IPS-18c (cell line): Measurements from ENCODE around the gene CABLES1.
A peak's percentile ranks its signal among the peaks of the same experiment; 100 is the strongest.

Source experiments
- H3K4me3 ChIP-seq: 2 replicates; pipeline ENCODE4 v1.7.0; 2013; ENCODE audit warnings: low read depth, mild to moderate bottlenecking, low read length, moderate library complexity; ENCODE audit not compliant: insufficient read depth
- H3K9me3 ChIP-seq: one replicate; pipeline ENCODE4 v1.6.1; 2013; ENCODE audit warnings: mild to moderate bottlenecking, low read length, moderate library complexity; ENCODE audit not compliant: control insufficient read depth, insufficient read depth

CABLES1 gene

DNA sequence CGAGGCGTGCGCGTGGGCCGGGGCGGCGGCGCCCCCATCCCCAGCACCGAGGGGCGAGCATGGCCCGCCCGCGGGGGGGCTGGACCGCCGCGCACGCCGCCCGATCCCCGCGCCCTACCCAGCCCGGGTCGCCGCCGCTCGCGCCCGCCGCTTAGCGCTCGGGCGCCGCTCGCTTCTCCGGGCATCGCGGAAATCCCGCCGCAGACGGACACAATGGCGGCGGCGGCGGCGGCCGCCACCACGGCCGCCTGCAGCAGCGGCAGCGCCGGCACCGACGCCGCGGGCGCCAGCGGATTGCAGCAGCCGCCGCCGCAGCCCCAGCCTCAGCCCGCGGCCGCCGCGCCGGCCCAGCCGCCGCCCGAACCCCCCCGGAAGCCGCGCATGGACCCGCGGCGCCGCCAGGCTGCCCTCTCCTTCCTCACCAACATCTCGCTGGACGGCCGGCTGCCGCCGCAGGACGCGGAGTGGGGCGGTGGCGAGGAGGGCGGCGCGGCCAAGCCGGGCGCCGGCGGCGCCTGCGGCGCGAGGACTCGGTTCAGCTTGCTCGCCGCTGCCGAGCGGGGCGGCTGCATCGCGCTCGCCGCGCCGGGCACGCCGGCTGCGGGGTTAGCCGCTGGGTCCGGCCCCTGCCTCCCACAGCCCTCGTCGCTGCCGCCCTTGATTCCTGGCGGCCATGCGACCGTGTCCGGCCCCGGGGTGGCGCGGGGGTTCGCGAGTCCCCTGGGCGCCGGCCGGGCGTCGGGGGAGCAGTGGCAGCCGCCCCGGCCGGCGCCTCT, 453 bp downstream of the CABLES1 start:
- peak overlapping the region; percentile 84 for H3K4me3 ChIP-seq
- H3K9me3 ChIP-seq, result no peaks in the 10 kb centered on the region

DNA sequence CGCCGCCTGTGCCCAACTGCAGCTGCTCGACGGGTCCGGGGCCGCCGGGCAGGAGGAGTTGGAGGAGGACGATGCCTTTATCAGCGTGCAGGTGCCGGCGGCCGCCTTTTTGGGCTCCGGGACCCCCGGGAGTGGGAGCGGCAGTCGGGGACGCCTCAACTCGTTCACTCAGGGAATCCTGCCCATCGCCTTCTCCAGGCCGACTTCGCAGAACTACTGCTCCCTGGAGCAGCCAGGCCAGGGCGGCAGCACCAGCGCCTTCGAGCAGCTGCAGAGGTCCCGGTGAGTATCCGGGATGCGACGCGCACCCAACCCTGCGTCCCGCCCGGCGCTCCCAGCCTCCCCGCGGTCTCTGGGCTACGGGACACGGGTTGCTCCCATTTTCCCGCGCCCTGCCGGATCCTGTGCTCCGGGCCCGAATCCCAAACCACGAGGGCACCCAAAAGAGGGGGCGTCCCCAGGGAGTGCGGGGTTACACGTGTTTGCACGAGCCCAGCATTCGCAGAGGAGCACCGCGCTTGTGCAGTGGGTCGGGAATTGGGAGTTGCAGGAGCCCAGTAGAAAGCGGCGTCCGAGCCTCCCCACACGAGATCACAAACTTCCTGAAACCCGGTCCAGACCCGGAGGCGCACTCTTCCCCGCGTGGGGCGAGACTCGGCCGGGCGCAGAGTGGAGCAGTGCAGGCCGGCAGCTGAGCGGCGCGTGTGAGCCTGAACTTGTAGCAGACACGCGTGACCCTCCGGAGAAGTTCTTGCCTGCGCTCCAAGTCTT, 1.2 kb downstream of the CABLES1 start:
- peak overlapping the region; percentile 84 for H3K4me3 ChIP-seq
- H3K9me3 ChIP-seq, result no peaks in the 10 kb centered on the region

DNA sequence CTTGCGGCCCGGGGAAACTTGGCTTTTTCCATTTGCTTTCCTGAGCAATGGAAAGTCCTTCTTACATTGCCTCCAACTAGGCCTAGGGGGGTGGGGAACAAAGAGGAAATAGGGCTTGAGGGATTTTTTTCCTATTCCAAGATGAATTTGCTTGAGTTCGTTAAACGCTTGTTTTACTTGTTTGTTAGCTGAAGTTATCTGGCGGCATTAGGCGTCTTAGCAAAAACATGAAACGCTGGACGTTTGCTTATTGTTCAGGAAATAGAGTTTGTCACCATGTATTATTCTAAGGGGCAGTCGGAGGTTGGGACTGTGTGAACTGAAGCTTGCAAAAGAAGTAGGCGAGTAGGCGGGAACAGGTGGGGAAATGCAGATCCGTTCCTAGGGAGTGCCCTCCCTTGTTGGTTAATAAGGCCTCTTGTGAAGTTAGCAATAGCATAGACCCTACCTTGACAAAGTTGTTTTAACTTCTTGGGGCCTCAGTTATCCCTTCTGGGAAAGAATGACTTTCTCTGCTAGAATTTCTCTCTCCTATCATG, 1.9 kb downstream of the CABLES1 start:
- no peaks in the 10 kb centered on the region for H3K9me3 ChIP-seq
- peak overlapping the region; percentile 84 for H3K4me3 ChIP-seq

DNA sequence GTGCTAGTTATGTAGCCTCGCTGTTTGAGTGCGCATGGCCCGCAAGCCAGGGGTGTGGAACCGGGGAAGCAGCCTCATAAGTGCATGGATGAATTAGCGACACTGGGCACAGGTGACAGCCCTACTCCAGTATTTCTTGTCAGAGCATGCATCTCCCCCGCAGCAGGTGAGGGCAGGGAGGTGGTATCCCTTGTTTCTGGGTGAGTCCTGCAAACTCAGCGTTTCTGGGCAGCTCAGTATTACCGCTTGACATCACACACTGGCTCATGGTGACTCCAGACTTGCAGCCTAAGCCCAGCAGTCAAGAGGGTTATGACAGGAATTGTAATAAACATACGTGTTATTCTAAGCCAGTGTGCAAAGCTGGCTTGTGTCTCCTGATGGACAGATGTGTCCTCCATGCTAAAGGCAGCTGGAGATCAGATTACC, 2.5 kb downstream of the CABLES1 start:
- H3K4me3 ChIP-seq, result peak overlapping the region; percentile 84
- H3K9me3 ChIP-seq, result no peaks in the 10 kb centered on the region

DNA sequence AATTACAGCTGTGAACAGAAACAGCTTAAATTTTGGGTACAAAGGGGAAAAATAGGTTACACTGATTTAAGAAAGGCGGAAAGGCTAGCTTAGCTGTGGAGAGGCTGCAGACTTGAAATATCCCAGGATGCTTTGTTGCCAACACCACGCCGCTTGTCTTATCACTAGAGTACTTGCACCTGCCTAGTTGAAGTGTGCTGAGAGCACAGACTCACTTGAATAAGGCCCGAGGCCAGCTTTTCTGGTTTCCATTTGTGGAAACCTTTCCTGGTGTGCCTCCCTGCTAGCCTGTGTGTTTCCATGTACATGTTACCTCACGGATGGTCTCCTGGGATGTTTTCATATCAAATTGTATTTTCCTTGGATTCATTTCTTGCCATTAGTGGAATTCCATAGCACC, 3.2 kb downstream of the CABLES1 start:
- Histone ChIP-seq H3K4me3 (no peak overlapping the region), H3K9me3 (no peaks in the 10 kb centered on the region)

DNA sequence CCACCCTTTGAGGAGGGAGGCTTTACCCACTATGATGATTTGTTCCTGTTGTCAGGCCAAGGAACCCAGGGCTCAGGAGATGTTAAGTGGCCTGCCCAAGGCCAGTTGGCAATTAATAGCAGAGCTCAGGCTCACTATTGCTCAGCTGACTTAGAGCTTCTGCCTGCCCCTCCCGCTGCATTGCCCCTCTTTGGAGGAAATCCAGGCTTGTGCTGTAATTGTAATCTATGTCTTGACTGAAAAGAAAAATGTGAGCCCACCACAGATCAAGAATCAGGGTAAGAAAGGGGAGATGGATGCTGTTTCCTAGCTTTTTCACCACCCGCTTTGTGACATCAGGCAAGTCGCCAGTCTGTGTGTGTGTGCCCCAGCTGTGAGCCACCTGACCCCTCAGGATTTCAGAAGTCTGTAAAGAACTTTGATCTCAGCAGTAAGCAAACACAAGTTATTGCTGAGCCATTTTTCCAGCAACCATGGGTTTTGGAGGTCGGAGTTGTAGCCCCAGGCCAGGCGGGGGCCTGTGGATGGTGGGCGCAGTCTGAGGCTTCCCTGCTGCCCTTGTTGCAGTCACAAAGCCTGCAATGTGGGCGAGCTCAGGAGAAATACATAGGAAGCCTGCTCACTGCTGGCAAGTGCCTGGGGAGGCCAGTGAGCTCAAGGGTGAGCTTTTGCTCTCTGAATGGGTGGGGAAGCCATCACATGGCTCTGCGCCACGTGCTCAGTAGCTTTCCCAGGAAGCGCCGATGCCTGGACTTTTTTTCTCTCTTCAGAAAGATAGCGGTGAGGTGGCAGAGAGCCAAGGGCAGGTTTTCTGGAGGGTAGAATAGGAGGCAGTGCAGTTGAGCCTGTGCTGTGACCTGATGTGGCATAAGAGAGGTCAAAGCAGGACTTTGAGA, 6.1 kb downstream of the CABLES1 start:
- no peak overlapping the region for H3K4me3 ChIP-seq

DNA sequence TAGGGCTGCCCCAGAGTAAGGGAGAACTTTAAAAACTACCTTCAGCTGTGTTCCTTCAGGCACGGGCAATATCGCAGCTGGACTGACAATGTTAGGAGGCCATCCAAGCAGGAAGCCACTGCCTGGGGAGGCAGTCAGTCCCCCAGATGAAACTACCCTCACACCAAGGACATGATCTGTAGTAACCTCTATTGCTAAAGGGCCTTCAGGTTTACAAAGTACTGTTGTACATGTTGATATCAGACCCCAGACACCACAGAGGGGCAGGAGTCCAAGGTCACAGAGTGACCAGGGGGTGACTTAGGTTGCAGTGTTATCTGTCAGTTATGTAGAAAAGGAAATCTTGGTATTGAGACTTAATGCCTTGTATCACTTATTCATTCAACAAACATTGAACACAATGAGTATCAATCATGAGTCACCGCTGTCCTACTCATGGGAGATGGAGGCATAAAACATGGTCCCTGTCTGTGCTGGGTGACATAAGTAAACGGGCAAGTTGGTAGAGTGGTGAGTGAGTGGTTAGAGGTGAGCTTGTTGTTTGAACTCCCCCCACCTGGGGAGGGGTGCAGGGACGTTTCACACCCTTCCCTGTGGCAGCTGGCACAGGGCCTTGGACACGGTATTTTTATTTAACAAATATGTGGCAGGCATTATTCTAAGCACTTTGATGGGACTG, 7.1 kb downstream of the CABLES1 start:
- Histone ChIP-seq H3K9me3 (no peaks in the 10 kb centered on the region), H3K4me3 (no peak overlapping the region)

More for the DNA sequence above, 6.1 kb downstream of the CABLES1 start:
- H3K9me3 ChIP-seq, result no peaks in the 10 kb centered on the region

DNA sequence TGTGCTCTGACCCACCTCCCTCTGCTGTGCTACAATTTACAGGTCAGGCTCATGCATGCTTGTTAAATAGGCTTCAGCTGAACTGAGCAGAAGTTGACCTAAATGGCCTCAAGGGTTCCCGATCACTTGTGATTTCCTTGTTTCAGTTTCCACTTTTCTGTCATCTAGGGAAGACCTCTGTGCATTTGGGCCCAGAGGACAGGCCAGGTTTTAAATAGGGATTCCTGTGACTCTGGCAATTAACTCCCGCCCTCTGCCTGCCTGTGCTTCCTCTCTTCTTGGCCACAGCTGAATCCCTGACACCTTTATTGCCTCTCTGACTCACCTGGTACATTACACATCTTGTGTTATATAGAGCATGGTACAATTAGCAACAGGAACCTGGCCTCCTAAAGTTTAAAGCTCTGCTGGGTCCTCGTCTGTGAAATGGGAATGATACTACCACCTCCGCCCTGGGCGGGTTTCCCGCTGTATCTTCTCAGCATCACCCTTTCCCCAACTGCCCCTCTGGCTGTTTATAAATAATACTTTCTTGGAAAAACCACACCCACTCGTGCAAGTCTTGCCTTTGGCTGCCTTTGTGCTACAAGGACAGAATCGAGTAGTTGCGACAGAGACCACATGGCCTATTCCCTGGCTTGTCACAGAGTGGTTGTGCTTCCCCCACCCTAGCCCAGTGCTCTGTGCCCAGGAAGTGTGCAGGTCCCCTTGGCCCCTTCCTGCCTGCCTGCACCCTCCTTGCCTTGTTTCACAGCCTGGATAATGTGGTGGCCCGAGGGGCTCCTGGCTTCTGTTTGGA, 7.9 kb downstream of the CABLES1 start:
- H3K4me3 ChIP-seq, result no peak overlapping the region
- no peaks in the 10 kb centered on the region for H3K9me3 ChIP-seq

DNA sequence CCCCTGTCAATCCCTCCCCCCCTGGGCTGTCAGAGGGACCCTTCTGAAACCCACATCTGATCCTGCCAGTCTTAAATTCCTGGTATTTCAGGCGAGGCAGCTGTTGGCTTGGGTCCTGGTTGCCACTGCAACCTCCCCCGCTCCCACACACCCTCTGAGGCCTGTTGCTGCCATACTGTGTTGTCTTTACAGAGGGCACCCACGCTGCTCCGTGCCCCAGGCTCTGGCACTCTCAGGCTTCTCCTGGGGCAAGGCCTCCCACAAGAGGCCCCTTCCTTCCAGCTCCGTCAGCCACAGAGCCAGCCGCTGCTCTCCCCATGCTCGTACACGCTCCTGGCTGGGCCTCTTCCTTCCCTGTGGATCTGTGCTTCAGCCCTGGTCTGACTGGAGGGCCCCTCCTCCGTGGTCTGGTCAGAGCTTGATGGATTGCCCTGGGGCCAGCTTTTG, 8.6 kb downstream of the CABLES1 start:
- H3K9me3 ChIP-seq, result no peaks in the 10 kb centered on the region
- no peak overlapping the region for H3K4me3 ChIP-seq

DNA sequence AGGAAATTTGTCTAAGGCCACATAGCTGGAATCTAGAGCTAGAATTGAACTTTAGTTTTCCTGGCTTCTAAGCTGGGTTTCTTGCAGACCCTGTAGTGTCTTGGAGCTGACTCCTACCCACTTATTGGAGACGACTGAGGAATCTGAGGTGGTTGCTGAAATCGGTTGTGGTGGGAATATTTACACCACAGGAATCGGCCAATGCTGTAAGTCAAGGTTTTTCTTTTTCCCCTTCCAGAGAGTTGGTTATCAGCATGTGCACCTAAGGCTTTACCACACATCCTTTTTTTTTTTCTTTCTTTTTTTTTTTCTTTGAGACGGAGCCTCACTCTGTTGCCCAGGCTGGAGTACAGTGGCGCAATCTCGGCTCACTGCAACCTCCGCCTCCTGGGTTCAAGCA, 9.4 kb downstream of the CABLES1 start:
- Histone ChIP-seq H3K9me3 (no peaks in the 10 kb centered on the region), H3K4me3 (no peak overlapping the region)

DNA sequence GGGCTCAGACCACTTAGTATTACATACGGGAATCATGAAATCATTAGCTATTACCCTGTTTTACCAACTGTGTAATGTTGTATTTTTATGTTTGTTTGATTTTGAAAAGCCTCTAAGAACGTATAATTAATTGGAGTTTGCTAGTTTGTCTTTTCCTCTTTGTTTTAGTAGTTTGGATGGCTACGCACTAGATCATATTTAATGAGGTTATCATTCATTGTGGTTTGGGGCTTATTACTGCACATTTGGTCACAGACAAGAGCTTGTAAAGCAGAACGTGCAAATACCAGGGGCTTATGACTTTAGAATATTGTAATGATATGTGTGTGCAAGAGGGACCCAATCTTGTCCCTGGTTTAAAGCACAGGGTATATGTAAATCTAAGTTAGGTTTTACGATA, 10.3 kb downstream of the CABLES1 start:
- Histone ChIP-seq H3K4me3 (no peak overlapping the region), H3K9me3 (no peaks in the 10 kb centered on the region)

DNA sequence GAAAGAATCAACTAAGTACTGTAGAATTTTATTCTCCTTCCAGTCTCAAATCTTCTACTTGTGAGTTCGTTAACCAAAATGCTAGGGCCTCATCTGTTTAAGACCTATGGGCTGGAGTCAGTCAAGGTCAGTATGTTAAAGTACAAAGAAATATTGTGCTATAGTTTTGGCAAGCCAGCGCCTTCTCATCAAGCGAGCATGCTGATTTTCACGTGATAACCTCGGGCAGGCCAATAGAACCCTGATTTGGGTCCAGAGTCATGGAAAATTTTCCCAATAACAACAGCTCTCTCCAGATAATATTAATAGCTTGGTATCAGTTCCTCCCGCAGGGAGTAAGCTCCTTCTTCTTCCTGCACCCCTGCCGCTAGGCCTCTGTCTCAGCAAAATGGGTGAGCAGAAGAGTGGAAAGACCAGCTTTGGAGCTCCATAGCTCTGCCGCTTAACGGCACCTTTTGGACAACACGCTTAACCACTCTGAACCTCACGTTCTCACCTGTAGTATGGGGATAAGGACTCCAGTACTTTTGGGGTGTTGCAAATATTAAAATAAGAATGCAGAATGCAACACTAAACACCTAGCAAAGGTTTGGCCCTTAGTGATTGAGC, 11.7 kb downstream of the CABLES1 start:
- Histone ChIP-seq H3K9me3 (no peaks in the 10 kb centered on the region), H3K4me3 (no peak overlapping the region)

DNA sequence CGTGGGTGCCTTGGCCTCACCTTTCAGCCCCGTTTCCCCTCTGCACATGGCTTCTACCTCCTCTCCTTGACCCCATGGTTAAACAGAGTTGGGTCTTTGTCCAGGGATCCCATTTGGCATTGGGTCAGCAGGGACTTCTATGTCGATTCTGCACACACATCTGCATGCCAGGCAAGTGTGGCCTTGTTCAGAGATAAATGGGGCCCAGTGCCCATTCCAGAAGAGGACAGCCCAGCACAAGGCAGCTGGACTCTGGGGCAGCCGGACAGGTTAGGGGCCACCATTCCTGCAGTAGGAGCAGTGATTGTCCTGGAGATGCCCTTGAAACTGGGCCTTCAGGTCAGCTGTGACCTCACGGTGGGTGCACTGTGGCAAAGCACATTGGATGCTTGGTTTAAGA, 13.1 kb downstream of the CABLES1 start:
- Histone ChIP-seq H3K9me3 (no peaks in the 10 kb centered on the region), H3K4me3 (no peak overlapping the region)

DNA sequence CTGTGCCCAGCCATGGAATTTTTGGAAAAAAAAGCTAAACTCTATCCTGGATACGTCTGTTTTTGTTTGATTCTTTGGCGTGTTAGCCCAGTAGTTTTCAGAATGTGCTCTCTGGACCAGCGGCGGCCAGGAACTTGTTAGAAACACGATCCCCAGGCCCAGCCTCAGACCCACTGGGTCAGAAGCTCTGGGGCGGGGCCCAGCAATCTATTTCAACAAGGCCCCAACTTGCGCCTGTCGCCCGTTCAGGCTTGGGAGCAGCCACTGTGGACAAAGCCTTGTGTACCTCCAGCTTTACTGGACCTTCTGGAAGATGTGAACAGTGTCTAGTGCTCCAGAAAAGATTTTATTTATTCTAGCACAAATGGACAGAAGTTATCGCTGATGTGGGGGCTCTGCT, 14.3 kb downstream of the CABLES1 start:
- no peaks in the 10 kb centered on the region for H3K9me3 ChIP-seq
- no peak overlapping the region for H3K4me3 ChIP-seq

DNA sequence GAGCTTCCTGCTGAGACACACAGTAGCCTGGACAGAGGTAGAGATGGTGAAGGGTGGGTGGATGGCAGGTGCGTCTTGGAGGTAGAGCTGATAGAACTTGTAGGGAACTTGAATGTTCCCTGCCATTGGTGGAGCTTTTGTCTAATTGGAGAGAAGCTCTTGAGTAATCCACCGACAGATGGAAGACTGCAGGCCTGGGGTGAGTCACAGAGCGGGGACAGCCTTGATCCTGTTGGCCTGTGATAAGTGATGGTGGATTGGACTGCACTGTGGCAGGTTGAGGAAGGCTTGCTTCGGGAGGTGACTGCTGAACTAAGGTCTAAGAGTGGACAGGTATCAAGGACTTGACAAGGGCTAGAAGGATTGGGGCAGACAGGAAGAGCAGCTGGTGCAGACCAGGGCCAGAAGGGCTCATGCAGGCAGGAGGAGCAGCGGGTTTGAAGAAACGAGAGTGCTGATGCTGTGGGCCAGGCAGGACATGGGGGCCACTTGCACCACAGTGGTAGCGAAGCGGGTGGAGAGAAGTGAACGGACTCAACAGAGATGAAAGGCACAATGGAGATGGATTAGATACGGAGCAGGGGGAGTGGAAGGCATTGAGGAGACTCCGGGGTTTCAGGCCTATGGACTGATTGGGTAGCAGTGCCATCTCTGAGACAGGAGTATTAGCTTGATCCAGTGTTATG, 16.3 kb downstream of the CABLES1 start:
- H3K4me3 ChIP-seq, result no peak overlapping the region
- no peaks in the 10 kb centered on the region for H3K9me3 ChIP-seq
